HG02973 (cell line): Measurements from ENCODE around the gene DSG4.
"Not testable (repeated sequence)": the region's sequence is repeated elsewhere in the genome, so short reads cannot be mapped to it uniquely, and the experiment has no call there.

Source experiments
- ATAC-seq: cut with Tn5 transposase; IDR thresholded peaks from one replicate; pipeline ENCODE4 v1.9.1; 2021; ENCODE audit warnings: moderate library complexity; ENCODE audit not compliant: unreplicated experiment

Gene DSG4, protein sequence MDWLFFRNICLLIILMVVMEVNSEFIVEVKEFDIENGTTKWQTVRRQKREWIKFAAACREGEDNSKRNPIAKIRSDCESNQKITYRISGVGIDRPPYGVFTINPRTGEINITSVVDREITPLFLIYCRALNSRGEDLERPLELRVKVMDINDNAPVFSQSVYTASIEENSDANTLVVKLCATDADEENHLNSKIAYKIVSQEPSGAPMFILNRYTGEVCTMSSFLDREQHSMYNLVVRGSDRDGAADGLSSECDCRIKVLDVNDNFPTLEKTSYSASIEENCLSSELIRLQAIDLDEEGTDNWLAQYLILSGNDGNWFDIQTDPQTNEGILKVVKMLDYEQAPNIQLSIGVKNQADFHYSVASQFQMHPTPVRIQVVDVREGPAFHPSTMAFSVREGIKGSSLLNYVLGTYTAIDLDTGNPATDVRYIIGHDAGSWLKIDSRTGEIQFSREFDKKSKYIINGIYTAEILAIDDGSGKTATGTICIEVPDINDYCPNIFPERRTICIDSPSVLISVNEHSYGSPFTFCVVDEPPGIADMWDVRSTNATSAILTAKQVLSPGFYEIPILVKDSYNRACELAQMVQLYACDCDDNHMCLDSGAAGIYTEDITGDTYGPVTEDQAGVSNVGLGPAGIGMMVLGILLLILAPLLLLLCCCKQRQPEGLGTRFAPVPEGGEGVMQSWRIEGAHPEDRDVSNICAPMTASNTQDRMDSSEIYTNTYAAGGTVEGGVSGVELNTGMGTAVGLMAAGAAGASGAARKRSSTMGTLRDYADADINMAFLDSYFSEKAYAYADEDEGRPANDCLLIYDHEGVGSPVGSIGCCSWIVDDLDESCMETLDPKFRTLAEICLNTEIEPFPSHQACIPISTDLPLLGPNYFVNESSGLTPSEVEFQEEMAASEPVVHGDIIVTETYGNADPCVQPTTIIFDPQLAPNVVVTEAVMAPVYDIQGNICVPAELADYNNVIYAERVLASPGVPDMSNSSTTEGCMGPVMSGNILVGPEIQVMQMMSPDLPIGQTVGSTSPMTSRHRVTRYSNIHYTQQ

DNA sequence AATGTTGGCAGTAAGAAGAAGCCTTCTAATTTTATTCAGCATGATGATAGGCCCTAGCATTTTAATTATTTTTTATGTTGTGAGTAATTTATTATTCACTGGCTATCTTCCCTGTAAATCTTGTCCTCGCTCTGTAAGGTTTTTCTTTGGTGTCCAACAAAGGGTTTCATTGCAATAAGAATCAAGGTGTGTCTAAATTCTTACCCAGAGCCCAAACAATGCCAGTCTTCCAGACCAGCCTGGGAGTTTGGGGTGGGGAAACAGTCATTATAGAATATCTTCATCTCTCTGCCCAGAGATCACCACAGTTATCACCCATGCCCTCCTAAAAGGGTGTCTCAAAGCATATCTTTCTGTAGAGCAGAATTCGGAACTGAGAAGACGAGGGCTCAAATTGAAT is at the start of gene DSG4:
DSG4 (plus strand) TSS at position 301 of the 400 bp plus-strand sequence. CDS start 135 bp downstream, outside the sequence.
- no peak for ATAC-seq

DNA sequence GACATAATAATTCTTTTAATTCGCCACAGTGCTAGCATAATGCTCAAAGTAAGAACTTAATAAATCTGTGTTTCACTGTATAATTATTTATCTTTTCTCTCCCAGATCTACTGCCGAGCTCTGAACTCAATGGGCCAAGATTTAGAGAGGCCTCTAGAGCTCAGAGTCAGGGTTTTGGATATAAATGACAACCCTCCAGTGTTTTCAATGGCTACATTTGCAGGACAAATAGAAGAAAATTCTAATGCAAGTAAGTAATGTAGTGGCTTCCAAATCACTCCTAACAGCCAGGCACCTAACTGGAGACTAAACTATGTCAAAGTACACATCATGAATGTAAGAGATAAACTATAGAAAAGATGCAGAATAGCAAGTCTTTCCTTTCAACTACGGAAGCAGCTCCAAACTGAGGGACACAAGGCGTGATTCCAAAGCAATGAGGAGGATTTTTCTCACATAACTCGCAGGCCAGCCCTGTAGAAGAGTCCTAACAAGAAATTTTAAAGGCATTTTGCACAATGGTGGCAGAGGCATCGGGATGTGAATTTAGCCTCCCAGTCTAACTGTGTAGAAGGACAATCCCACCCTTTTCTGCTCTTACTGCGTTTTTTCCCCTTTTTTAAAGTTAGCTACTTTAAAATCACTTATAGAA is 46.7 kb upstream of the DSG4 start:
- ATAC-seq: no peak

DNA sequence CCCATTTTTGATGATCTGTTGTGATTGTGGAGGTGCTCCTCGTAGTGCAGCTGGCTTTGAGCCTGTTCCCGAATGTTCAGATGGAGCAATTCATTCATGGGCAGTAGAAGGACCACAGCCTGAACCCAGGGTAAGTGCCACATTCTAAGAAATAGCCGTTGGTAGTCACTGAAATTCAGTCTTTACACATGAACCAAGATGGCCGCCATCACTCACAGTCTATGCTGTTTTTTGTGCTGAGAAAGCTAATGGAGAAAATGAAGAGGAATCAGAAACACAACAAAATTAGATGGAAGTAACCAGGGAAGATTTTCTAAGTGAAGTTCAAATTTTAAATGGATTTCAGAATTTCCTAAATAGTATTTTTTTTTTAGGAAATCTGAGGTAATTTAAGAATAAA is 33.1 kb upstream of the DSG4 start:
- ATAC-seq: no peak

DNA sequence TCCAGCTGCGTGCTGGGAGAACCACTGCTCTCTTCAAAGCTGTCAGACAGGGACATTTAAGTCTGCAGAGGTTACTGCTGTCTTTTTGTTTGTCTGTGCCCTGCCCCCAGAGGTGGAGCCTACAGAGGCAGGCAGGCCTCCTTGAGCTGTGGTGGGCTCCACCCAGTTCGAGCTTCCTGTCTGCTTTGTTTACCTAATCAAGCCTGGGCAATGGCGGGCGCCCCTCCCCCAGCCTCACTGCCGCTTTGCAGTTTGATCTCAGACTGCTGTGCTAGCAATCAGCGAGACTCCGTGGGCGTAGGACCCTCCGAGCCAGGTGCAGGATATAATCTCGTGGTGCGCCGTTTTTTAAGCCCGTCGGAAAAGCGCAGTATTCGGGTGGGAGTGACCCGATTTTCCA is 23.2 kb upstream of the DSG4 start:
- ATAC-seq: not testable (repeated sequence)

DNA sequence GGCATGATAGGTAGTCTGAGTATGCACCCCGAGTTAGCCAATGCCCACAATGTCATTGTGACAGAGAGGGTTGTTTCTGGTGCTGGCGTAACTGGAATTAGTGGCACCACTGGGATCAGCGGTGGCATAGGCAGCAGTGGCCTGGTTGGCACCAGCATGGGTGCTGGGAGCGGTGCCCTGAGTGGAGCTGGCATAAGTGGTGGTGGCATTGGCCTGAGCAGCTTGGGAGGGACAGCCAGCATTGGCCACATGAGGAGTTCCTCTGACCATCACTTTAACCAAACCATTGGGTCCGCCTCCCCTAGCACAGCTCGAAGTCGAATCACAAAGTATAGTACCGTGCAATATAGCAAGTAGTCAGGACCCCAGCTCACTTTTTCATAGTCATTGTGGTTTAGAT is 21.6 kb upstream of the DSG4 start:
- ATAC-seq: no peak

DNA sequence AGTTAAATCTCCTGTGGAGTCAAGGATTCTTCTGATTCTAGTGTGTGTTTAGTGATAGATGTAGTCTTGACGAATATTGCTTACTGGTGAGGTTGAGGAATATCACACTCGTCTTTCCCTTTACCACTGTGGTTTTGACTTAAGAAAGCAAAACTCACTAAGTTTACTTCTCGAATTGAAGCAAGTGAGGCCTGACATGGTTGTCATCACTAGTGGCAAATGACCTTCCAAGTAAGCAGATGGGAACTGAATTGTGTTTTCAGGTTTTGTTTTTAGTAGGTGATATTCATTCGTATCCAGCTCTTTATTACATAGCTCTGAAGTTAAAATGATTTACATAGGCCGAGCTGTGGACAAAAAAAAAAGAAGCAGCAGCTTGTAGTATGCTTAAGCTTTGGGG is 20.6 kb upstream of the DSG4 start:
- no peak for ATAC-seq

DNA sequence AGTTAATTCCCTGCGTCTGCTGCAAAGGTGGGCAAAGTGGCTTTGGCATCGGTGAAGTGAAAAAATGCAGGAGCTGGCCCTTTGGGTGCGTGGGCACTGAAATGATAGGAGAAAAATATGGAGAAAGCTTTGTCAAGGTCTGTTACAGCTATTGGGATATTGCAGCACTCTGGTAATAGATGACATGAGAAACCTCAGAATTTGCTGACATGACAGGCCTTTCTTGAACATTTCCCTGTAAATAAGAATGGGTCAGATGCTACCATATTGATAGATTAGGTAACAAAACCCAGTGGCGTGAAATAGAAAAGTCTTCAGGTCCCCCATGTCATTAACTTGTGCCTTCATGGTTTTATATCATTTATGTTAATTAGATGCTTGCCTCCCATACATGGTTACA is 12.4 kb upstream of the DSG4 start:
- ATAC-seq: no peak

DNA sequence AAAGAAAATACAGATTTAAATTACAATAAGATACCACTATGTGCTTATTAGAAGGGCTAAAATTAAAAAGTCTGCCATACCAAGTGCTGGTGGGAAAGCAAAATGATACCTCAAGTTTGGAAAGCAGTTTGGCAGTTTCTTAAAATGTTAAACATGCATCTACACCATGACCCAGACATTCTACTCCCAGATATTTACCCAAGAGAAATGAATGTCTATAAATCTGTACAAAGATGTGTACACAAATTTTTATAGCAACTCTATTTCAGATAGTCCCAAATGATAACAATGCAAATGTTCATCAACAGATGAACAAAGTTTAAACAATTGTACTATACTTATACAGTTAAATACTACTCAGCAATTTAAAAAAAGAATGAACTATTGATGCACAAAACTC is 7.1 kb upstream of the DSG4 start:
- no peak for ATAC-seq

DNA sequence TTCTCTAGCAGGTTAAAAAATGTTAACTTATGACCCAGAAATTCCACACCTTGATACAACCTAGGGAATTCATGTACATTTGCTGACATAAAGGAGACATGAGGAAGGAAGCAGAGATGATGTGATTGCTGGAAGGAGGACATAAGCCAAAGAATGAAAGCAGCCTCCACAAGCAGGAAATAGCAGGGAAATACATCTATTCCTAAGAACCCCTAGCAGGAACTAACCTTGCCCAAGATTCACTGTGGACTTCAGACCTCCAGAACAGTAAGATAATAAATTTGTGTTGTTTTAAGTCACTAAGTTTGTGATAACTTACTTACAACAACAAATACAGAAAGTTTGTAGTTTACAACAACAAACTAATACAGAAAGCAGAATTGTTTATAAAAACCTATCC is 4.6 kb upstream of the DSG4 start:
- ATAC-seq: no peak

DNA sequence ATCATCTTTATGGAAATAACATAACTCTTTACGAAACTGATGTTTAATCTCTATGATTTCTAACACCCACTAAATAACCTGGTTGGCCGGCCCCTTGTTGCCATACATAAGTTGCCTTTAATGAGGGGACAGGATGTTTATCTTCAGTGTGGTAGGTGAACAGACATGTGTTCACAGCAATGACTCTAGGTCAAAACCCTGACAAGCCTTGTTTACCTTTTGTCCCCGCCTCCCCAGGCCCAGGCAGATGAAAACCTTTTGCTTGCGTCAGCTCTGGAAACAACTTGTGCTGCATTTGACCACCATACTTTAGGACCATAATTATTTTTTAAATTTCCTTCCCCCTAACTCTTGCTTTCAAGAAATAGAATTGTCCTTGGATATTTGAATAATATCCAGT is 2.9 kb upstream of the DSG4 start:
- ATAC-seq: no peak

DNA sequence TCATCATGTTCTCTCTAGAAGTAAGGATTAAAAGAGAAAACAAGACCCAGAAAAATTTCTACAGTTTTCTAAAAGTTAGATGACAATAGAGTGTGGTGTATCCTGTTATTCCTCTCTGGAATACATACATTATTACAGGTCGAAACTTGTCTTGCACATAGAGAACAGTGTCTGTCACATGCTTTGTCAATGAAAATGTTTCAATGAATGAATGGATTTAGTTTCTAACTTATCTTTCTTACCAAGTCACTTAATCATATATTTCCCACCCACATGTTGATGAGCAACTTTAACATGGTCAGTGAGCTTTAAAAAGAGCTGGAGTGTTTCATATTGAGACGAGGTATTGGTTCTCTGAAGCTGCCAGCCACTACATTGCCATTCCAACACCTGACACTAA is 4.3 kb downstream of the DSG4 start:
- ATAC-seq: no peak

DNA sequence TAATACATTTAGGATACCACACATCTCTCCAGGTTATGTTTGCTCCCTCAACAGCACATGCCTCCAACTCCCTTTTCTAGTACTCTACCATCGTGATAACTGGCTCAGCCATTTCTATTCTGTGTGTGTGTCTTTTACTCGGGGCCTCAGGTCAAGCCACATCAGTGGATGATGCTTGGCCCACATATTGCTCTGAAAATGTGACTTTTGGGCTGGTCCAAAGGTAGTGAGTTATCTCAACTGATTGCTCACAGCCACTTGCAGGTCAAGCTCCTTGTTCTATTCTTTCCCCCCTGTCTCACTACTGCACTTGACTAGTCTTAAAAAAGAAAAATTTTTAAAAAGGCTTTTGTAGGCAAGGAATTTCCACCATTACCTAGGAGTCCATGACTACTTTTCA is 5.5 kb downstream of the DSG4 start:
- no peak for ATAC-seq

DNA sequence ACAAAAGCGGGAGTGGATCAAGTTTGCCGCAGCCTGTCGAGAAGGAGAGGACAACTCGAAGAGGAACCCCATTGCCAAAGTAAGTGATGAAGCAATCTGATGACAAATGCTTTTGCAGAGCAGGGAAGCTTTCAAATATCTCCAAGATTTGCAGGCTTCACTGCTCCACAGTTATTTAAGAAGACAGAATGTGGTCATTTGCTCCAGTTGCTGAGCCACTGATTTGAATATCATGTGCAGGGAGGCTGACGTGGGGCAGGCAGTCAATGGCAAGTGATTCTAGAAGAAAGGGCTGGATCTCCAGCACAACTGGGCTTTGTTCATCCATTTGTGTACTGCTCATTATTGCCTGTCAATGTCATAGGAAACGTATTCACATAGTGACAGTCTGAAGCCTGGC is 10.2 kb downstream of the DSG4 start:
- ATAC-seq: no peak

DNA sequence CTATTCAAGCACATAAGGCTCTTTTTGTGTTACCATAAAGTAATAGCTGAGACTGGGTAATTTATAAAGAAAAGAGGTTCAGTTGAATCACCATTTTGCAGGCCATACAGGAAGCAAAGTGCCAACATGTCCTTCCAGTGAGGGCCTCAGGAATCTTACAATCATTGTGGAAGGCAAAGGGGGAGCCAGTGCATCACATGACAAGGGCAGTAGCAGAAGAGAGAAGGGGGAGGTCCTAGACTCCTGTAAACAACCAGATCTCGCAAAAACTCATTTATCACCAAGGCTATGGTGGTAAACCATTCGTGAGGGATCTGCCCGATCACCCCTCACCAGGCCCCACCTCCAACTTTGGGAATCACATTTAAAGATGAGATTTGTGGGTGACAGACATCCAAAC is 16.7 kb downstream of the DSG4 start:
- no peak for ATAC-seq

DNA sequence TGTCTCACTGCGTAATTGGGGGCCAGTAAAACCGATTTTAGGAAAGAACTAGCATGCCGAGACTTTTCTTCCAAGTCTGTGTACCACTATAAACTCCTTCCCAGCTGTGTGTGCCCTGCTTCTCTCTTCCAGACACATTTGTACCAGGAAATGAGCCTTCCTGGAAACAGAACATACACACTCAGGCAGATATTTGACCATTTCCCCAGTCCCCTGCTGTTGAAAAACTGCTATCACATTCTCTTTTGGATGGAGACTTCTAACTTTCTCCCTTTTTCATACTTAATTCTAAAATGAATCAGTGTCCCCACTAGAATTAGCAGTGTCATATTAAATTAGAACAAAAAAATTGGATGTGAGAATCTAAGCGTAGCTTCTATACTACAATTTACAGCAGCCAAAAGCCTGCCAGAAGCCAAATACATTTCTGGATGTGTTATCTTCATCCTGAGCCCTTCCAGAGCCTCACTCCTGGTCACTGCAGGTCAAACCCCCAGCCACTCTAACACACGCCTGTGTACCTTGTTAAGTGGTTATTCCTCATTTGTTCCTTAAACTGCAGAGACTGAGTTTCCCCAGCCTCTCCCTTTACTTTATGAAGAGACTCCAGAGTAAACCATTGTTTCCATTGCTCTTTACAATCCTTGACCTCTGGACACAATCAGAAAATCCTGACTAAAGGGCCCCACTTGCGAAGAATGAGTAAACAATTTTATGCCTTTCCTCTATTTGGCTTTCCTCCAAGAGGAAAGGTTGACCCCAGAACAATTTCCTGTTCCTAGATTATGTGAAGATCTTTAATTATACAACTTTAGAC is 20.4 kb downstream of the DSG4 start:
- ATAC-seq: no peak

DNA sequence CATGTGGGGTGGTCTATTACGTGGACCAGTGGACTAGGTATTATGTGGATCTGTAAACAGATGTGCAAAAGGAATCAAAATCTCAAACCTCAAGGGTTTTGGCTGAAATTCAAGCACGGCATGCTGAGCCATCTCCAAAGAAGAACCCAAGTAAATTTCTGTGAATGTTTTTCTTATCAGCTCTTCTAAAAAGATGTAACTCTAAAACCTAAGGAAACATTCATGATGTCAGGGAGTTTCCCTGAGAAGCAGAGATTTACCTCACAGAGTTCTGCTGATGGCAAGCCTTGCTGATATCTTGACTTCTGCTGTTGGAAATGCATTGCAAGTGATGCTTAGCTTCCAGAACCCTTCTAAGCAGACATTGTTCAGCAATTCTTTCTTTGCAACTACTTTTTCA is 21.6 kb downstream of the DSG4 start:
- ATAC-seq: no peak

DNA sequence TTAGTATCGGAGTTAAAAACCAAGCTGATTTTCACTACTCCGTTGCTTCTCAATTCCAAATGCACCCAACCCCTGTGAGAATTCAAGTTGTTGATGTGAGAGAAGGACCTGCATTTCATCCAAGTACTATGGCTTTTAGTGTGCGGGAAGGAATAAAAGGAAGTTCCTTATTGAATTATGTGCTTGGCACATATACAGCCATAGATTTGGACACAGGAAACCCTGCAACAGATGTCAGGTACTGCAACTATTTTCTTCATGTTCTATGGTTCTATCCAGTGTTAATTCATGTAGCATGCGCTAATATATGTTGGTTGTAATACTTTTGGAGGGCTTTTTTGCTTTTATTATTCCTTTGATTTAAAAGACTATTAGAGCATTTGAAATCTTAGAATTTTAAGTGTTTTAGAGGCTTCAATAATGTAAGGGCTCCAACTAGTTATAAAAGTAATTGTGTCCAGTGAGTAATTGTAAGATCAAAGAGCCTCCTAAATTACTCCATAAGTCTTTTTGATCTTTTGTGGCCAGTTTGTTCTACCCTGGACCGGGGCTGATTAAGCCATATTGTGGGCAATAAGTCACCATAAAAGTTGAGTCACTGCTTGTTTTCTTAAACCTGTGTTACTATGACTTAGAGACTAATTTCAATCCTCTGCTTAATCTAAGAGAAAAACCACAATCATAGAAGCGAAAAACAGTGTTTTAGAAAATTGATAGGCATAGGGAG is 22.9 kb downstream of the DSG4 start:
- ATAC-seq: no peak

DNA sequence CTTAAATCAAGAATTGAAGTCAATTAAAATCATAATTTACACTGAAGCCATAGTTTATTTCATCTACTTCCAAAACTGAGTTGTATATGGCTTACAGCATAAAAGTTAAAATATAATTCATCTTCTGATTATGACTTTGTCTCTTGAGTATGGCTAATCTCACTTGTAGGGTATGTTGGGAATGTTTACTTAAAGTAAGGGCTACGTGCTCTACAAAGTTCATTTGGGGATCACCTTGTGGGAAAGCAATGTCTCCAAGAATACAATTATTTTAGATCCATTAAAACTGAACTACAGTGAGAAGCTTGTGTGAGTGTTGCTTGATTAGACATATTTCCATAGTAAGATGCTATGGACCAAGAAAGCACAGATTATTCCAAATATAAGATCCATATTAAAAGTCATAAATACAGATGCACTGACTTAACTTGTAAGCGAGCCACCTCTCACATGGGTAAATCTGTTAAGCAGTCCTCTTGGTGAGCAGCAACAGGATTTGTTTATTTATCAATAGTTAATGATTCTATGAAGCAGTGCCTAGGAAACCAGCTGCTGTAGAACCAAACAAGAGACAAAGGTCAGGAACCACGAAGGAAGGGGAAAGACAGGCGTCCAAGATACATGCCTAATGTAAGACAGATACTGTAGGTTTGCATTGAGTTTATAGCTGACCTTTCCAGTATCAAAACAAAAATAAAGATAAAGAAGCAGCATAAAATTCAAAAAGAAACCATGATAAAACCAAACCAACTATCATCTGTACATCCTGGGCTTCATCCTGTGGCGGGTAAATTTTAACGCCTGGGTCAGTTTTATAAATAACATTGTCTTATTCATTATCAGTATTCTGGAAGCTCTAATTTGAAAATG is 24.8 kb downstream of the DSG4 start:
- no peak for ATAC-seq

DNA sequence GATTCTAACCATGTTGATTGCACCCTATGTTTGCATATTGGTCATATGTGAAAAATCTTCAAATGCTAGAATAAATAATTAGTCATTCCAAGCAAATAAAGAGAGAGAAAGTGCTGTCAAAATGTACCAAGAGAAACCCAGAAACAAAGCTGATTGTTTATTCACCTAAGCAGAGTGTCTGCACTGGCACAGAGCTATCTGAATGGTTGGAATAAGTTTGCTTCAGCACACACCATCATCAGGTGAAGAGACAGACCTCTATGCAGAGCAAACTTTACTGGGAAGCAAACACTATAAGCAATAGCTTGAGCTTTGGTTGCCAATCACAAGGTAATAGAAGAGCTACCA is 25.4 kb downstream of the DSG4 start:
- no peak for ATAC-seq
